ENCODE data around the gene MXRA7.
"Not testable (repeated sequence)": the region's sequence is repeated elsewhere in the genome, so short reads cannot be mapped to it uniquely, and the experiment has no call there.

Gene MXRA7

DNA sequence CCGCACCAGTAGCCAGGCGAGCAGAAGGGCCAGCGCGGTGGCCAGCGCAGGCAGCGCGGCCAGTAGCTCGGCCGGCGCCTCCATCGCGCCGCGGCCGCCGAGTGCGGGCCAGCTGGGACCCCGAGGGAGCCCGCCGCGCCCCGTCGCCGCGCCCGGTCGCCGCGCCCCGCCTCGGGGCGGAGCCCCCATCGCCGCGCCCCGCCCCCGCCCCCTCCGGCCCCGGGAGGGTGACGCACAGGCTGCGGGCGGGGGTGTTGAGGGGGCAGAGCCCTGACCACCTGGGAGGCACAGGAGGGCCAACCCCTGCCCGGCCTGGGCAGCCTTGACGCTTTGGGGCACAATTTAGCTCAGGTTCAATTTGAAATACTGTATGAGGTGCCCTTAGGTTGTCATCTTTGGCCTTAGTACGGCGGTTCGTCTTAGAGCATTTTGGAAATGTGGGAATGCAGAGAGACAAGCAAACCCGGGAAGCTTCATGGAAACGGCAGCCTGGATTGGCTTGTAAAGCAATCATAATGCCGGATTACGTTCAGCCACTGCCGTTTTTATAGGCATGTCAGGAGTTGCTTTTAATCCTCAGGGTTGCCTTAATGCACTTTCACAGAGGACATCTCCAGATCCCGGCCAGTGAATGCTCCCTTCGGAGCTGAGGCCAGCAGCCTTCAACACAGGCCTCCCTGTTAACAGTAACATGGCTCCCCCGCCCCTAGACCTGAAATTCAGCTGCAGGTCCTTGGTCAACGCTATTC, at the start of gene MXRA7:
MXRA7 (minus strand) TSS at position 103 of the 749 bp plus-strand sequence; CDS start at position 84, 19 bp downstream.
- peak; percentile 35 for DNase-seq

- no peak for DNase-seq
Measured at GRCh38 chr17:76758570-76758969, 47.8 kb upstream of the MXRA7 start.

- no peak for DNase-seq
Measured at GRCh38 chr17:76757256-76757655, 46.5 kb upstream of the MXRA7 start.

DNA sequence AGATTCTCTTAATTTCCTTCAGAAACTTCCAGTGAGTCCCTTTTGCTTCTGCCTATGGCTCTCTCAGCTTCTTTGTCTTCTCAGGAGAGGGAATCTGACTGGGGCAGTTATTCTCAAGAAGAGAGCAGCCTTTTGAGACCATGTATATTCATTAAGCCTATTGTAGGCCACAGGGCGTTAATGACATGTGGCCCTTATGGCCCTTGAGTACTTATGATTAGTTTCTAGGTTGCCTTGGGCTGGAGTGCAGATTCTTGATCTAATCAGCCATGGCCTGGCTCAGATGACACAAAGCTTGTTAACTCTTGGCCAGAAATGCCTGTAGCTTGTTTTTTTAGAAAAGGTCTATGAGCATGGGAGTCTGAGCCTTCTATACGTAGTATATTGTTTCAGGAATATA, 44.5 kb upstream of the MXRA7 start:
- DNase-seq: no peak

DNA sequence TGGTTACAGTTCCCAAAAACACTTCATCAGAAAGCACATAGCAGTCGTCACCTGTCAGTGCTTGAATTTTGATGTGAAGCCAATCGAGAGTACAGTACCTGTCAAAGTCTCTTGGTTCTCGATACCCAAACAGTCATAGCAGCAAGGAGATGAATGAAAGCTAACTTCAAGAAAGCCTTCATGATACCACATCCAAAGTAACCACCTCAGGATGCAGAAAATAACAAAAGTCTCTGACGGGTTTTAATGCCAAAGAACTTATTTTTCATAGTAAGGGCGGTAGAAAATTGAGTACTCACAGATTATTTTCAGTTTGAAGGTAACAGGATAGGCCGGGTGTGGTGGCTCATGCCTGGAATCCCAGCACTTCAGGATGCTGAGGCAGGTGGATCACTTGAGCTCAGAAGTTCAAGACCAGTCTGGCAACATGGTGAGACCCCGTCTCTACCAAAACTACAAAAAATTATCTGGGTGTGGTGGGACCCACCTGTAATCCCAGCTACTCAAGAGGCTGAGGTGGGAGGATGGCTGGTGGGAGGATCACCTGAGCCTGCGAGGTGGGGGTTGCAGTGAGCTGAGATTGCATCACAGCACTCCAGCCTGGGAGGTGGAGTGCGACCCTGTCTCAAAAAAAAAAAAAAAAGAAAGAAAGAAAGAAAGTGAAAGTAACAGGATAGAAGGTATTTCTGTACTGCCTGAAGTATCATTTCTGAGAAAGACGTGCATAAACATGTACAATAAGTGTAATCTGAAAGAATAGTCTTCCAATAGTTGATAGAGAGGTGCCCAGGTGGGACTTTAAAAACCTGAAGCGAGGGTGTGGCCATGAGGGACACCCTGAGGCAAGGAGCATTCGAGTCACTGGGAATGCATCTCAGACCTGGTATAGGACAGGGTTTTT, 42.5 kb upstream of the MXRA7 start:
- no peak for DNase-seq

GRCh38 chr17:76752006-76752405, 41.2 kb upstream of the MXRA7 start:
- DNase-seq: no peak

DNA sequence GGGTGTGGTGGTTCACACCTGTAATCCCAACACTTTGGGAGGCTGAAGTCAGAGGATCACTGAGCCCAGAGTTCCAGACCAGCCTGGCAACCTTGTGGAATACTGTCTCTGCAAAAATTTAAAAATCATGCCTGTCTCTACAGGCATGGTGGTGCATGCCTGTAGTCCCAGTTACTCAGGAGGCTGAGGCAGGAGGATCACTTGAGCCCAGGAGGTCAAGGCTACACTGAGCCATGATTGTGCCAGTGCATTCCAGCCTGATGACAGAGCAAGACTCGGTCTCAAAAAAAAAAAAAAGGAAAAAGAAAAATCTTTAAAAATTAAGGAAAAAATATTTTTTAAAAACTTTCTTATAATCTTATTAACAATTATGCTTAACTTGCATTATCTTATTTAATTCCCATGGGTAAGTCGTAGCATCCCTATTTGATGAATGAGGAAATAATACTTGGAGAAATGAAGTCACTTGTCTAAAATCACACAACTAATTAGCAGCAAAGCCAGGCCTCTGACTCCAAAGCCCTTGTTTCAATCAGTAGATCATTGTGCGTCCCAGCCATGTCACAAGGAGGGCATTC, 40.7 kb upstream of the MXRA7 start:
- DNase-seq: no peak

GRCh38 chr17:76748657-76749056, 37.9 kb upstream of the MXRA7 start:
- no peak for DNase-seq

GRCh38 chr17:76747716-76748363, 37.1 kb upstream of the MXRA7 start:
- no peak for DNase-seq

GRCh38 chr17:76745785-76746184, 35.0 kb upstream of the MXRA7 start:
- DNase-seq: not testable (repeated sequence)

DNA sequence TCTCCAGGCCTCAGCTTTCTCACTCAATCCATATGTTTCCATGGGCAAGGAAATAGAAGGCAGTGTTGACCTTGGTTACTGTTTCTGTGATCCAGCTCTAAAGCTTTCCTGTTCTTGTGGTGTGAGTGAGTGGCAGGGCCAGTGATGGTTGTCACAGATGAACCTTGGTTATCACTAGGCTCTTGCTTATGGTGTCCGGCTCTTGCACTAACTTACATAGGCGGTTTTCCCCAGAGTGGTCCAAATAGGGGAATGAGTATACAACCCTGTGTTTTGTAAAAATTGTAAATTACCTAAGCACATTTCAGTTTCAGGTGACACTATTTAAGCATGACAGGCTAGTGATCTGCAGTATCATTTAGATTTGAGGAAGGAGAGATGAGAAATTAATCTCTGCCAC, 34.0 kb upstream of the MXRA7 start:
- no peak for DNase-seq

DNA sequence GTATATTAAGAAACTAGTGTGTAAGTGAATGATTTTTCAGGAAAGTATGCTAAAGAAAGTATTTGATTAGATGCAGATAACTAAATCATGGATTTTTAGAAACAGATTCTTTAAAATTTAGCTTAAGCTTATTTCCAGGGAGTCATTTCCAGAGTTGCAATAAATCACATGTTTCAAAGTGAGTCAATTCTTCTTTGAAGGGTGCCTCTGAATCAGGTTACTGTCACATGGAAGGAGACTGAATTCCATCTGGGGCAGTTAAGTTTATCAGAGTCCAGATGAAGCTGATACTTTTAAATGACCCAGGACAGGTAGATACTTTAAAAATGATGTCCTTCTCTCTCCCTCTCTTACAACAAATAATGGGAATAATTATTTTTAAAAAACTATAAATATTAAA, 32.2 kb upstream of the MXRA7 start:
- no peak for DNase-seq

GRCh38 chr17:76740329-76741118, 29.8 kb upstream of the MXRA7 start:
- no peak for DNase-seq

DNA sequence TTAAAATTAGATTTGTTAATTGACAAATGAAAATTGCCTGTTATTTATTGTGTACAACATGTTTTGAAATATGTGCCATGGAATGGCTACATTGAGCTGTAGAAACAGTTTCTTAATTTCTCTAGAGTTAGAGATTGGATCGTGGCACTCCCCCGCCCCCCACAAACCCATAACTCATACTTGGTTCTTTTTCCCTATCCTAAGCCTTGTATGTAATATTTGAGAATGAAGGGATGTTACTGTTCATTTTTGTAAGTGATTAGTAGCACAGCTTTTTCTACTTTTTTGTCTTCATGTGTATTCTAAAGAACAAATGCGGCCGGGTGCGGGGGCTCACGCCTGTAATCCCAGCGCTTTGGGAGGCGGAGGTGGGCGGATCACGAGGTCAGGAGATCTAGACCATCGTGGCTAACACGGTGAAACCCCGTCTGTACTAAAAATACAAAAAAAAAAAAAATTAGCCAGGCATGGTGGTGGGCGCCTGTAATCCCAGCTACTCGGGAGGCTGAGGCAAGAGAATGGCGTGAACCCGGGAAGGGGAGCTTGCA, 28.9 kb upstream of the MXRA7 start:
- not testable (repeated sequence) for DNase-seq

DNA sequence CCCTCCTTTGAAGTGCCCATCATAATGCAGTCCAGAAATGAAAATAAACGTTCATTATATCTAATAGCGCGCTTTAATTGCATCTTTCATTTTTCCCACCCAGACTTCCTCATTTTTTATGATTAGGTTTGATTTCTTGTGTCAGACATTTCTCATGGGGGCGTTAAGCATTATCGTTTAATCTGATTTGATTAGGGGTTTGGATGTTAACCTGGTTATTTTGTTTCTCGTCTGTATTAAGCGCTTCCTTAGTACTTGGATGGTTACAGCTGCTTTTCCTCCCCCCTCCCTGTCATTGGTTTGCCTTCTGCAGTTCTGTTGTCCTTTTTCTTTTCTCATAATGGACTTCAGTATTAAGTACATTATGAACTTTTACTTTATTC, 27.7 kb upstream of the MXRA7 start:
- no peak for DNase-seq

- peak; percentile 90 for DNase-seq
Measured at GRCh38 chr17:76737676-76738467, 27.1 kb upstream of the MXRA7 start, which contains the start of gene MFSD11. TSS of gene MFSD11 (plus strand) at chr17:76738119. CDS start at chr17:76738353, 234 bp downstream.

DNA sequence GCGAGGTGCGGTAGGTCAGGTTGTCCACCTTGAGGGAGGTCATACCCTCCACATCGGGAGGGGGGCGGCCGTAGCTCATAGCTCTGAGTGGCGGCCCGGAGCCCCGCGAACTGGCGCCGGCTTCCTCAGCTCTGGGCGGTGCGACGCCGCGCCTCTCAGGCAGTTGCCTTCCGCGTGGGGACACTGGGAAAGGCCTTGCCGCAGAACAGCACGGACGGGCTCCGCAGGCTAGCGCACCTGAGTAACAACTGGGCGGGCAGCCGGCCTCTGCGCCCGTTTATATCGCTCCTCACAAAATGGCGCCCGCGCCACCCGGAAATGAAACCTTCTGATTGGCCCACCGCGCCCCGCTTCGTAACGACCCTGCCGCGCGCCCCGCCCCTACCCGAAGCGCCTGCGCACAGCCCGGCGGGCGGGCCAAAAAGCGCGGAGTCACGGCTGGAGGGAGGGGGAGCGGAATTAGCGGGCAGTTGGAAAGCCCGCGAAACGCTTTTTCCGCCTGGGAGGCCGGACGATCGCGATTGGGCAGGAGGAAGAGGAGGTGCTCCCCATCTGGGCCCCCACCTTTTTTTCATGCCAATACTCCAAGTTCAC, 26.4 kb upstream of the MXRA7 start, which contains the start of gene SRSF2:
SRSF2 (minus strand) TSS at position 250 of the 594 bp plus-strand sequence; CDS start at position 79, 171 bp downstream.
- DNase-seq: peak; percentile 99

DNA sequence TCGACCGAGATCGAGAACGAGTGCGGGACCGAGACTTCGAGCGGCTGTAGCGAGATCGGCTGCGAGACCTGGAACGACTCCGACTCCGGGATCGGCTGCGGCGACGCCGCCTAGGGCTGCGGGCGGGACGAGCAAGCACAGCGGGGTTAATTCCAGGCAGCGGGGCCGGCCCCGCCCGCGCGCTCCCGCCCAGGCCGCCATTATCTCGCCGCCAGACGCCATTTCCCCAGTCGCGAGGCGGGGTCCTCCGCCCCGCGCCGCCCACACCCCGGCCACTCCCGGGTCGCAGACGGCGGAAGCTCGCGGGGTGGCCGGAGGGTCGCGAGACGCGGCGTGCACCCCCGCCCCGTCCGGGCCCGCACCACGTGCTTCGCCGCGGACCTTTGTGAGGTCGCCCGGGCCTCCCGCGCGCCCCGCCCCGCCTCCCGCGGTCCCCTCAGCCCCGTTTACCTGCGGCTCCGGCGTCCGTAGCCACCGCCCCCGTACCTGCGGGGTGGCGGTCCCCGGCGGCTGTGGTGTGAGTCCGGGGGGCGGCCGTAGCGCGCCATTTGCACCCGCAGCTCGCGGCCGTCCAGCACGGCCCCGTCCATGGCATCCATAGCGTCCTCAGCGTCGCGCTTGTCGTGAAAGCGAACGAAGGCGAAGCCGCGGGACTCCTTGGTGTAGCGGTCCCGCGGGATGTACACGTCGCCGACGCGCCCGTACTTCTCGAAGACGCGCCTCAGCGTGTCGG, 25.8 kb upstream of the MXRA7 start:
- peak; percentile 62 for DNase-seq

- no peak for DNase-seq
Measured at GRCh38 chr17:76735586-76736348, 25.0 kb upstream of the MXRA7 start.

All from activated effector memory CD4-positive, alpha-beta T cell treated with Interleukin-2 at 50 U/mL for 16 hours (primary cell).